Activated CD4-positive, alpha-beta T cell treated with anti-CD3 and anti-CD28 coated beads for 48 hours (primary cell): ENCODE measurements around the gene QKI.
"Not testable (repeated sequence)": the region's sequence is repeated elsewhere in the genome, so short reads cannot be mapped to it uniquely, and the experiment has no call there.

ENCODE experiments used
- DNase-seq: peaks from one replicate; pipeline ENCODE4 v3.0.0-alpha.2; 2020

The QKI gene

DNA sequence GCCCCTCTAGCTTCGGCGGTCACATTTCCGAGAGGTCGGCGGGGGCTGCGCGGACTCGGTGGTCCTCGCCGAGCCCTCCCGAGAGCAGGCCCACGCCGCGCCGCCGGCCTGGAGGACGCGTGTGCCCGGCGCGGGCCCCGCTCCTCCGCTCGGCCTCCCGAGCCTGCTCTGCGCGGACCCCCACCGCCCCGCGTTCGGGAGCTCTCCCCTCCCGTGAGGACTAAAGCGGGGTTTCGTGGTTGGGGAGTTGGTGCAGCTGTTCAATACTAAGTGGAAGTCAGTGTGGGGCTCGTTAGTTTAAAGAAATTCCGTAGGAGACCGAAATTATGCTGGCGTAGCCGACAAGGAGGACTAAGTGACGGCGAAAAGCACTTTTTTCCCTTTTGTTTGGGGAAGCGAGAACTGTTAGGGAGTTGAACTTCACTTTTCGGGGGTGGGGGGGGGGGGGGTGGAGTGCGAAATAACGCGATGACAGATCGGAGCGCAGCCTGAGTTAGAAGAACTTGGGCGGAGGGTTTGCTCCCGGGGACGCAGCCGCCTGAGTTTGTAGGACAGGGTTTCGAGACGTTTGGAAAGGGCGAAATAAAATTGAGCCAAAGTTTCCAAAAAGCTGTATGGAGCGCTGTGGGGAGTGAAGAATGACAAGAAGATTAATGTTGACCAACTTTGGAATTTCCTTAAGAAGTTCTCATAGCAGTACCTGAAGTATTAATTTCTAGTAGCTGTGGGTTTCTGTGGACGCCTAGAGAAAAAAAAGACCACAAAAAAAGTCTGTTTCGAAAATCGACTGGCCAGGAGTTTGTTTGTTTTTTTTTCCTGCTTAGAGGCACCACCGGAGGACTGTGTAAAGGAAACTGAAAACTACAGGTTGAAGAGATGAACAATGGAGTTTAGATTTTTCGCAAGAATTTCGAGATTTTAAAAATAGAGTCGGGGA lies 1.4 kb downstream of the QKI start:
- DNase-seq: peak; percentile 54

DNA sequence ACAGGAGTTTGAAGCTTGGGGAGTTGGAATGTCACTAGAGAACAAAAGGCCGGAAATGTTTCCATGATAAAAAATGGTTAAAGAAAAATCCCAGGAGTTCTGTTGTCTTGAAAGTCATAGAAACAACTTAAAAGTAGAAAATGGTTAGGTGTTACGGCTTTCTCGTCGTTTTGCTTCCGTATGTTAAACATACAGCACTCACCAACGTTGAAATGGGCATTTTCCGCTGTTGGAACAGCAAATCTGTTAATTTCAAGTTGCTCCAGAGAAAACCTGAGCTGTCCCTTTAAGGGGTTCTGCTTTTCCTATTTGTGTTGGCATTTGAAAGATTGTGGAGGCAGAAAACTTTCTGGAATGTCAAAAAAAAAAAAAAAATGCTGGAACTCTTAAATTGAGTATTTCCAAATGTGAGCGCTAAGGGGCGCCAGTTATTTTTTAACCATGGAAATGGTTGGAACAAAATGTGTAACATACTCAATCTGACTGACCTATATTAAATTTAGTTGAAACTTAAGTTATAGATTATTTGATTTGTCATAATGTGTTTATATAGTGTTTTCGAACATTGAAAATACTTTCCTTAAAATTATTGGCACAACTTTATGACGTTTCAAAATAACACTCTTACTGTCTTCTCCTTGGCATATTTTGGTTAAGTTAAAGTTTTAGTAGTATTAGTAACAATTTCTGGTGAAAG lies 2.2 kb downstream of the QKI start:
- peak; percentile 44 for DNase-seq

DNA sequence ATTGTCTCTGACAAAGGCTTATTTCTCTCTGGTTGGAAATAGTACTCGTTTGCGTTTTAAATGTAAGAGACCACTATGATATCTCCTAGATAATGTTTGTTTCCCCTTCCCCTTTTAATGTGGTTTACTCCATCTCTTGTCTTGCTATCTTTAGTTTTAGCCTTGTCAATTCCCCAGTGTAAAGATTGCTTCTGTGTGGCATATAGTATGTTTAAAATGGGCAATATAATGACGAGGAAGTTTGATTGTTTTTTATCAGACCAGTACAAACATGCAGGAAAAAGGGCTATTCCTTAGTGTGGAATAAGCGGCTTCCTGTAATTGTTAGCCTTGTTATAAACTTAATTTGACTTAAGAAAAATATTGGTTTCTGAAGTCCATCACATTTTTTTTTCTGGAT lies 3.1 kb downstream of the QKI start:
- no peak for DNase-seq

DNA sequence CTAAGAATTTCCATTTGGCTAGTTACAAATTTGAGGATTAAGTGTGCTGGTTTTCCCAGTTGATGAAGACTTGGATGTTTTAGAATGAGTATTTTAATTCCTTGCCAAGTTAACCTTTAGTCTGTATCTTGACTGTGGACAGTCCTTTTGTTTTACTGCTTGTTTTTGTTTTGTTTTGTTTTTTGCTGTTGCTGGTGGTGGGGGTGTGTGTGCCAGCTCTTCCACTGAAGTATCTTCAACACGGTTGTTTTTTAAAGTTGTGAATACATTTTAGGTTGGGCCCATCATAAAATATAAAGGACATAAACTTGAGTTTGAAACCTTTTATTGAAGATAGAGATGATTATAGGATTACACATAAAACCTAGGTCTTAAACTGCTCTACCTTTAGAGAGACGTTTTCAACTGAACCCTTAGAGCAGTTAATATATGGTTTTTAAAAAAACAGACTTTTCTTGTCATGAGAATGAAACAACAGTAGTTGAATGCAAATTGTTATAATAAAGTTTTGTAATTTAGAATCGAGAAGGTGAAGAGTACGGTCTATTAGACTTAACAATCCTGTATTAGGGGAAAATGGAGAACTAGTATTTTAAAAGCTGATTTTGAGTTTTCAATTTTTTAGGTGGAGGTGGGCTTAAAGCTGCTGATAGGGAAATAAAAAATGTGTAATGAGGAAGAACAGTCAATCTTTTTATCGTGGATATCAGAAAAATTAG lies 4.0 kb downstream of the QKI start:
- DNase-seq: no peak

DNA sequence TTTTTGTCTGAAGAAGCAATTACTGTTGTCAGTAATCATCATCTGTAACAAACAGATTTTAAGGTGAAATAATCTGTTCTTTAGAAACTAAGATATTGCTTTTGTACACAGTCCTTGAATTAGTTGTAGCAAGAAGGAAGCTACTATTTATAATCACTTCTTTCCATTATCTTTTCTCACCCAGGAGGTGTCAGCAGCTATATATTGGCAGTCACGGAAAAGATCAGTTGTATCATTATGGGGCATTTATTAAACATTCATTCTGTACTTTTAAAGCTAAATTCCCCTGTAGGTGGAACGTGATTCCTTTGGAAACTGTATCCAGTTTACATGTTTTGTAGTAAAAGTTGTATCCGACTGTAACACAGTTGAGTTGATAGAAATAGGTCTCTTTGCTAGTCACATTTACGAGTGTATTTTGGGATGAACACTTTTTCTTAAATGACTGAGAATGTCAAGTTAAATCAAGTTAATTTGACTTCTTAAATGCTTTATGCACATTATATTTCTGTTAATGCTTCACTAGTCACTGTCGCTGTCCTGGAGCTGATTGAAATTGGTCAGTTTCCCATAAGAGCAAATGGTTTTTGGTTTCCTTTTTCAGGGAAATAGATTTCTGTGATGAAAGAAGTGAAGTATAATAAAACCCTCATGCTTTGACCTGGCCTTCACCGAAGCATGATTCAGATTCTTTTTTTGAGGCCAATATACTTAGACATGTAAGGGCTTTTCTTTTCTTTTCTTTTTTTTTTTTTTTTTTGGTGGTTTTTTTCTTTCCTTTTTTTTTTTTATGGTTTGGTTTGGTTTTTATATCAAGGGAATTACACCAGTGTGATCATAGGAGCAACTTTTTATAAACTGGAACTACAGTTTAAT lies 5.1 kb downstream of the QKI start:
- DNase-seq: no peak

DNA sequence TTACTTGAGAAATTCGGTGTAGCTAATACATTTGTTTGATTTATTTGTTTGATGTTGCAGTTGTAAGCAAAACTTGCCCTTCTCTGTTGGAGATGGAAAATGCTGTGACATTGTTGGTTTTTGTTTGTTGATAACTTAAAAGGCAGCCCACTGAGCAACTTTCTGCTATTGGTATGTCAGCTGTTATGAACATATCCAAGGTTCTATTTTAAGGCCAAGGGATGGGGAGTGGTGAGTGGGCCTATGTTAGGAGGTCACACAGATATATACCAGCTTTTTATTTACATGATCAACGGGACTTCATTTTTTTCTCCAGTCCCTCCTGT lies 5.7 kb downstream of the QKI start:
- DNase-seq: no peak

DNA sequence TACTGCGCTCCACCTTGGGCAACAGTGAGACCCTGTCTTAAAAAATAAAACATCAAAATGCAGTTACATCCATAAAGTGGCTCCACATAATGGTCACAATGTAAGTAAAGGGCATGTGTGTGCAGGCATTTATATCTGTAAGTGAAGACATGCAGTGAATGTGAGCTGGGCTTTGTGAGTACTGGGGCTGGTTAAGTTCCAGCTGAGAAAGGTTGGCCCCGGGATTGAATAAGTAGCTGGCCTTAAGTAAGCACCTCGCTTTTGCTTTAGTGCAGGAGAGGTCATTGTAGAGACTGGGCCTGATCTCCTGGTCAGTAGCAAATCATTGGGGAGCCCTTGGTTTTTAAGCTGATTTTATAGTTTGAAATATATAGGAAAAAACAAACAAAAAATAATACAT lies 8.0 kb downstream of the QKI start:
- DNase-seq: no peak

DNA sequence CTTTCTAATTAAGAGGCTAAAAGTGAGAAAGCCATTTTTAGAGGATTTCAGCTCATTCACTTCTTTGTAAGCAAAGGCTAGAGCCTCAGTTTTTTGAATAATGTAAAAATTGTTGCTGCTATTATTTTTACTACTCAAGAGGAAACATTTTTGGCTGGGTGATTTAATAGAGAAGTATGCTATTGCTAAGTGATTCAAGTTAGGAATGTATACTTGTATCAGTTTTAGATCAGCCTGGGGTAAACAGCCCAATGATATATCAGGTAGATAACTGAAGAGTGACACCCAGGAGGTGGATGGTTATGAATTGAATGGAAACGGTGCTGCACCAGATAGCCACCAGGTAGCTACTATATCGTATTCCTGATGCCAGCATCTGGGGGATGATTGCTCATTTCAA lies 9.2 kb downstream of the QKI start:
- DNase-seq: no peak

DNA sequence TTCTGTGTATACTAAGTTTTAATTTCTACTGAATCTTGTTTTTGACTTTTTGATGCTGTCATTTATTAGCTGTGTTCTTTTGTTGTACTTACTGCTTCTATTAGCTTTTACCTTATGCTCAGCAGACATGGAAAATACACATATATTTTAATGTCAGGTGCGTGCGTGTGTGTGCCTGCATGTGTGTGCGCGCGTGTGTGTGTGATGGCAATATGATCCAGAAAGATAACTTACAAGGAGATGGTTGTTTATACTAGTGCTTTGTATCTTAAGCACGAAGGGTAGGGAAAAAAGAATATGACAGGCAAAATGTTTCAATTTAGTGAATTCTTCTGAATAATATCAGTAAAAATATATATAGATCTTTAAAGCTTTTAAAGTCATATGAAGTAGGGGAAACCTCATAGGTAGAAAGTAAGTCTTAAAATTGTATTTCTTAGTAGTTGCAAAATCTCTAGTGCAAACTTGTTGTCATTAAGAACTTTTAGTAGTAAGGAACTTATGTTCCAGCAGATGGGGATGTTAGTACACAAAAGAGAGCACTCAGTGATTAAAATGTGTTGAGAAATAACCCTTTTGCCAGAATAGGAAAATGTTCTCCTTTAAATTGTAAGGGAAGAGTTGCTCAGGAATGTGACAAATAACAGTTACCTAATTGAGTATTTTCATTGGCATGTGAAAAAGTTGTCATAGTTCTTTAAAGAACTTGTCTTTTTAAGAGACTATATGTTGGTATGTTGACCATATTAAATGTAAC lies 13.2 kb downstream of the QKI start:
- DNase-seq: no peak

DNA sequence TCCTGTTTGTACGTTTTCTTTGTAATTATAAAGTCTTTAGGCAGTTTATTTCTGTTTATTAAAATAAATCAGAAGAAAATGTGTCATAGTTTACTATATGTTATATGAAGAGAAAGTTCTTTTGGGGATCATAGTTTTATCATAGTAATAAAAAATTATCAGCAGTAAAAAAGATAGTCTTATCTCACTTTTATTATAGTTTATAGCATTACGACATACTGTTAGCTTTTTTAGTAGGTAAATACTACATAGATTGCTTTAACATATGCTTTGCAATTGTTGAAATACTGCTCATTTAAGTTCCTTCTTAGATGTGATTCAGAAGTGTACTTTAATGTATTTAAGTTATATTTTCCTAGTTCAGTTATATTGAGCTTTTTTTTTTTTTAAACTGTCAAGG lies 13.9 kb downstream of the QKI start:
- no peak for DNase-seq

DNA sequence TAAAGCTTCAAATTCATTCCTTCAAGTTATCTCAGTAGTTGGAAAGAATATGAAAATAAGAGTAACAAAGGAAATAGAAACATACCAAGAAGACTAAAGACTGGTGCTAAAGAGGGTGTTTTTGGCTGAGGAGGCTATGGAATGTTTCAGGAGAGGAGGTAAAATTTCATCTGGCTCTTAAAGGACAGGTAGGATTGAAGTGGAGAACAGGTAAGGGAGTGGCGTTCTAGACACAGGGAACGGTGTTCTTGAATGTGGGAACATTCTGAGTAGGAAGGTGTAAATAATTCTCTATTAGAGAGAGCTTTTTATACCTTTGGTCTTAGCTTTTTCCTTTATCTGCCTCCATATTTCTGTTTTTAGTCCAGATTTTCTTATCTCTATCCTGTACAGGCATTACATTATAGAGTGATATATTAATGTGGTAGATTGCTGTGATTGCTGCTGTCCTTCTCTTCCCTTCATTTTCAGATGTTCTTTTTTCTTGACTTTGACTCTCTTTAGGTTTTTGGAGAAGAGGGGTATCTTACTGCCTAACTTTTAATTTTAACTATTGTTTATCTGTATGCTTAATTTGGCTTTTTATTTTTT lies 15.4 kb downstream of the QKI start:
- no peak for DNase-seq

DNA sequence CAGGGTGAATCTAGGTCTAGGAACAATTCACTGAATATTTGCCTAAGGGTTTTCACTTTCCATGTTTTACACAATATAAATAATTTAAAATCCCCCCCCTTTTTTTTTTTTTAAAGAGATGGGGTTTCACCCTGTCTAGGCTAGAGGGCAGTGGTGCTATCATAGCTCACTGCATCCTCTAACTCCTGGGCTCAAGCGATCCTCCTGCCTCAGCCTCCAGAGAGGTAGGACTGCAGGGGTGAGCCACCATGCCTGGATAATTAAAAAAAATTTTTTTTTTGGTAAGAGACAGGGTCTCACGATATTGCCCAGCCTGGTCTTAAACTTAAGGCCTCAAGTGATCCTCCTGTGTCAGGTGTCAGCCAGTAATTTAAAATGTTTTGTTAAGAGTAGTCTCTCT lies 17.8 kb downstream of the QKI start:
- no peak for DNase-seq

DNA sequence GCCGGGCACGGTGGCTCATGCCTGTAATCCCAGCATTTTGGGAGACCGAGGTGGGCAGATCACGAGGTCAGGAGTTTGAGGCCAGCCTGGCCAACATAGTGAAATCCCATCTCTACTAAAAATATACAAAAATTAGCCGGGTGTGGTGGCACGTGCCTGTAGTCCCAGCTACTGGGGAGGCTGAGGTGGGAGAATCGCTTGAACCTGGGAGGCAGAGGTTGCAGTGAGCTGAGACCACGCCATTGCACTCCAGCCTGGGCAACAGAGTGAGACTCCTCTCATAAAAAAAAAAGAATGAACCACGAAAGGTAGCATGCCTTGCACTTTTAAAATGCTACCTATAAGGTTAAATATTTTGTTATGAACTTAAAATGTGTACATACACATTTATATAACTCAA lies 19.0 kb downstream of the QKI start:
- not testable (repeated sequence) for DNase-seq

DNA sequence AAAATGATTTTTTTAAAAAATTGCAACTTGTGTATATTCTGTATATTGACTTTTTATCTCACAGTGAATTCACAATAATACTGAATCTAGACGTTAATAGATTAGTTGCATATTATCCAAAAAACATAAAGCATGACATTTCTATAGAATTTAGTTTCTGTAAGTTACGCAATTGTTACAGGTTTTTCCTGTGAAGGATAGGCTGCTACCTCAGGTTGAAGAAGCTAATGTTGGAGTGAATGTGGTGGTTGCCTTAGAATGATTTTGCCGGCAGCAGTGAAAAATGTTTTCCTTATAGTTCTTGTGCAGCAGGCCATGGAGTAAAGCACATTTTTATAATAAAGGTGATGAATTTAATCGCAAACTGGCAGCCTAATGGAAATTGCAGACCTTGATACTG lies 20.5 kb downstream of the QKI start:
- DNase-seq: no peak

DNA sequence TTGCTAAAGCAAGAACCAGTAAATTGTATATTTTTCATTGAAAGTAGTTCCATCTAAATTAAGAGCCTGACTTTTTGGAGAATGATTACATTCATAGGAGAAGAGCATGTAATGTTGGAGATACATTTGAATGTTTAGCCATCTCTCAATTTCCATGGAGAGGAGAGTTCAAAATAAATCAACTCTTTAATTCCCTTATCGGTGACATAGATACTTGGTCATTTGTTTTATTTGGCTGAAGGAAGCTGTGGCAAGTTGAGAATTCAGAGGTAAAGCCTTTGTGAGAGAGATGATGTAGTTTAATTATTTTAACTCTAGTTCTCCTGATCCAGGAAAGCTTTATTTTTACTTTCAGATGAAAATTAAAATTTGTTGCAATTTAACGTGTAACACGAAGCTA lies 22.3 kb downstream of the QKI start:
- no peak for DNase-seq

DNA sequence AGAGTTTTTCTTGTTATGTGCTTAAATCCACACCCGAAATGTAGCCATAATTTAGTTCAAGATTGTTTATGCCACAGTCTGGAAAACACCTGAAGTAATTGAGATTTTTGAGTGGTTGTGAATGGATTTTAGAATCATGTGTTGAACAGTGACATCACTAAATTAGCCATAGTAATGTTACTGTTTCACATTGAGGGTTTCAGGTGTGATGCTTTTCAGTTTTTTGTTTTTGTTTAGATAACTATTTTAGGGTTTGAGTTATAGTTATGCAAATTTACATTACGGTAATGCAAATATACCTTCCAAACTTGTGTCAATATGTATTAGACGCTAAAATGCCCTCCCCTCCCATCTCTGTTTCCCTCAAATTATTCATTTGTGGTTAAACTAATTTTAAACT lies 22.9 kb downstream of the QKI start:
- DNase-seq: no peak

DNA sequence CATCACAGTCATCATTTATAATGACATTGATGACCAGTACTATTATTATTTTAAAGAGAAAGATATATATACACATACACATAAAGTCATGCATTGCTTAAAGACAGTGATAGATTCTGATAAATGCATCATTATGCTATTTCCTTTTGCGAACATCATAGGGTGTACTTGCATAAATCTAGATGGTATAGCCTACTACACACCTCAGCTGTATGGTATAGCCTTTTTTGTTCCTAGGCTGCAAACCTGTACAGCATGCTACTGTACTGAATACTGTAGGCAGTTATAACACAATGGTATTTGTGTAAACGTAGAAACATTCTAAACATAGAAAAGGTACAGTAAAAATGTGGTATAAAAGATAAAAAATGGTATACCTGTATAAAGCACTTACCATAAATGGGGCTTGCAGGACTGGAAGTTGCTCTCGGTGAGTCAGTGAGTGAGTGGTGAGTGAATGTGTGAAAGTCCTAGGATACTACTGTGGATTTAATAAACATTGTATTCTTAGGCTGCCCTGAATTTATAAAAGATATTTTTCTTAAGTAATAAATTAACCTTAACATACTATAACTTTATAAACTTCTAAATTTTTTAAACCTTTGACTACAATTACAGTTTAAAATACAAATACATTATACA lies 23.9 kb downstream of the QKI start:
- DNase-seq: no peak

DNA sequence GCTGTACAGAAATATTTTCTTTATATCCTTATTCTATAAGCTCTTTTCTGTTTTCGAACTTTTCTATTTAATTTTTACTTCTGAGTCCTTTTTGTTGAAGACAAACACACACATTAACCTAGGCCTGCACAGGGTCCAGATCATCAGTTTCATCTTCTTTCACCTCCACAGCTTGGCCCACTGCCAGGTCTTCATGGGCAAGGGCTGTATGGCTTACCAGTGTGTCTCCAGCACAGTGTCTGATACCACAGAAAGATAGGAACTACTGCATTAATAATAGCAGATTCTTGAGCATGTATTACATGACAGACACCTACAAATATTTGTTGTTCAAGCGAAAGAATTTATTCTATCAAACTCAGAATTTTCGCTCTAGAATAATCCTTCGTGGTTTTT lies 24.4 kb downstream of the QKI start:
- peak; percentile 36 for DNase-seq

DNA sequence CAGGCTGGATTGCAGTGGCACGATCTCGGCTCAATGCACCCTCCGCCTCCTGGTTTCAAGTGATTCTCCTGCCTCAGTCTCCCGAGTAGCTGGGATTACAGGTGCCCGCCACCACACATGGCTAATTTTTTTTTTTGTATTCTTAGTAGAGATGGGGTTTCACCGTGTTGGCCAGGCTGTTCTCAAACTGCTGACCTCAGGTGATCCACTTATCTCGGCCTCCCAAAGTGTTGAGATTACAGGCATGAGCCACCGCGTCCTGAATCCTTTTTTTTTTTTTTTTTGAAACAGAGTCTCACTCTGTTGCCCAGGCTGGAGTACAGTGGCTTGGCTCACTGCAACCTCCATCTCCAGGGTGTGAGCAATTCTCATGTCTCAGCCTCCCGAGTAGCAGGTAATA lies 24.9 kb downstream of the QKI start:
- not testable (repeated sequence) for DNase-seq

DNA sequence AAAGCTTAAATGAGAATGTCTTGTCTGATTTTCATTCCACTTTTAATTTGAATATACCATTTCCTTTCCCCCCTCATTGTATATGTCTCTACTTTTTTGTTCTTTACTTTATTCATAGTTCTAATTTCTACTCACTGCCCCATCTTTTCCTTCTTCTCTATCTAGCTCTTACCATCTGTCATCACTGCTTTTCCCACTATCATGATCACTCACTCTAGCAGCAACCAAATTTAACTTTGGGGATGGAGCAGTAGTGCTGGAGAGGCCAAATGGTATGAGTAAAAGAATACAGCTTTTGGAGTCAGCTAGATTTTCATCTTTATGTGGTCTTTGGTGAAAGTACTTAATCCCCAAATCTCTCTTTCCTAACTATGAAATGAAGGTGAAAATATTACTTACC lies 25.5 kb downstream of the QKI start:
- no peak for DNase-seq

DNA sequence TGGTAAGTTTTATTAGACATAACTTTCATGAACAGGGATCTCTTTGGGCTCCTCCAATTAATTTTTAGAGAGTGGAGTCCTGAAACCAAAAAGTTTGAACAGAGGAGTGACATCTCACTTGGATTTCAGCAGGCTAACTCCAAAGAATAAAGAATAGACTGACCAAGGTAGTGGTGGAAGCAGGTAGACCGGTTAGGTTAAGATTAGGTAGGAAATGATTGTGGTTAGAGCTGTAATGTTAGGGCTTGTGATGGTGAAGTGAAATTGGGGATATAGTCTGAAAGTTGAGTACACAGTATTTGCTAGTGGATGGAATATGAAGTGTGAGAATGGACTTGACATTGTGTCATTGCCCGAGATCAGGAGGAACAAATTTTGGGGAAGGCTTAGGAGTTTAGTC lies 27.8 kb downstream of the QKI start:
- no peak for DNase-seq
